Fibroblast of skin of left biceps (primary cell): ENCODE measurements around the gene RREB1.

Source experiments
- DNase-seq, 2 experiments: peaks; one replicate each; pipeline ENCODE4 v3.0.0-alpha.2; 2013; ENCODE audit warnings: low read depth in 2 of 2

RREB1 gene

DNA sequence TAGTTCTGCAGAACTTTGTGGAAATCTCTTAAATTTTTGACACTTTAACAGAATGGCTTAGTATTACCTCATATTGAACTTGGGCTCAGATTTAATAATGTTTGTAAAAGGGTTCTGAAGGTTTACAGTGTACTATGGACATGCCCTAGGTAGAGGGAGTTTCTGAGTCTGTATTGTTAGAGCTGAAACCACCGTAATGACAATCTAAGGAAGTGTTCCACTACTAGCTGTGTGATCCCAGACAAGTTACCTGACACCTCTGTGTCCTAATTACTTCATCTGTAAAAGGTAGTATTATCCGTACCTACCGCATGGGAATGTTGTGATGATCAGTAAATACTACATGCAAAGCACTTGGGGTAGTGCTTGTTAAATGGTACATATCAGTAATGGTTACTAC lies 86.9 kb downstream of the RREB1 start:
- DNase-seq = no peak

DNA sequence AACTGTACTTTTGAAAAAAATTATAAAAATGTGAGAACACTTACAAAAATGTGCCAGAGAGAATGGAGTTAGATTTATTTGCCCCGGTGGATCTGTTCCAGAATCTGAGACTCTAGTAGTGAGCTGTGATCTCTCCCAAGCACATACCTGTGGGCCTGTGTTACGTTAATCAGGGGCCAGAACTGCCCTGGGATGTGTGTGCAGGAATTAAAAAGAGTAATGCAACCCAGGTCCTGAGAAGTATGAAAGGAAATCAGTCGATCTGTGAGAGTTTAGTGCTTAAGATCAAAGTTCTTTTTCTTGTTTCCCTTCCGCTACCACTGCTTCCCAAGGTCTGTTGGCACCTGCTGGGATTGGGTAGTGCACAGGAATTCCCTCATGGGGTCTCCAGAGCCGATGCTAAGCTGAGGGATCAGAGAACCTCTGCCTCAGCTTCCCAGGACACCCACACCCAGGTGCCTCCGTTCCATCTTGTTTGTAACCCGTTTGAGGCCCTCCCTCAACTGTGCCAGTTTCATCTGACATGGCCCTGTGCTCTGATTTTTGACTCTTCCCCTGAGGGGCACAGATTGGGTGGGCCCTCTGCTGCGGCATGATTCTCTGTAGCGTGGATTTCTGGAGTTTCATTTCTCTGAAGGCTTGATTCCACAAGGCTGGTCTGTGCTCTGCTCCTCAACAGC lies 87.7 kb downstream of the RREB1 start:
- peak in 1 of 2 experiments; percentile 10 for DNase-seq

DNA sequence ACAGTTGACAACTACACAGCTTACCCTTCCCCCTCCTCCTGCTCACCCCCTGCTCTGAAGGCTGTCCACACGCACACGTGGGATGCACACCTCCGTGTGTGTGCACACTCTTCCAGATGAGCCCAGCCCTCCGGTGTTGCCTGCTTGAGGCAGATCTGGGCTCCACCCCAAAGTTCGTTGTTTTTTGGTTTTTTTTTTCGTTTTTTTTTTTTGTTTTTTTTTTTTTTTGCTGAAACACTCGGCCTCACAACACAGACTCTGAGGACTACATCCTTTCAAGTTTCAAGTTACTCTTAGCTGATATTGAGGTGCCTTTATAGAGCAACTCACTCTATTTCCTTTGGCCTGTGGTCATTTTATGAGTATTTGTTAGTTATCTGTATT lies 88.2 kb downstream of the RREB1 start:
- no peak for DNase-seq

DNA sequence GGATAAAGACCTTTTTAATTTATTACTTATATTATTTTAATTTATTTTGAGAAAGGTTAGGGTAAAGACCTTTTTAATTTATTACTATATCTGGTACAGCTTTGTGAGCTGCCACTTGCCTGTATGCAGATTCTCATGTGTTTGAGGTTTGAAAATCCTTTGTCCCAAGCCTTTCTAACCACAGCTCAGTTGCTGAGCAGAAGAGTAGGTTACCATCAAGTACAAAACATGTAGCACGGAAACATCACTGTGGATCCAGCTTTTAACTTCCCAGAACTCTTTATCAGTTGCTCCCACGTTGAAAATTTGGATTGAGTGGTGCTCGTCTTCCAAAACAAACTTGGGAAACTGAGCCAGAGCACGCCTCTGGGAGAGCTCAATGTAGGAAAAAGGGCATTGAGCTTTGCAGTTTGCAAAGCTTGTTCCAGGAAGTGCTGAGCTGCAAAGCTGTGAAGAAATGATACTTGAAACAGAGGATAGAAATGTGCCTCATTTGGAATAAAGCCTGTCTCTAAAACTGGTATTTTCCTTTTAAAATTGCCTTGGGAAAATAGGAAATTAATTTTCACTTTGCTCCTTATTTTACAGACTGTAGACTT lies 89.0 kb downstream of the RREB1 start:
- no peak for DNase-seq

DNA sequence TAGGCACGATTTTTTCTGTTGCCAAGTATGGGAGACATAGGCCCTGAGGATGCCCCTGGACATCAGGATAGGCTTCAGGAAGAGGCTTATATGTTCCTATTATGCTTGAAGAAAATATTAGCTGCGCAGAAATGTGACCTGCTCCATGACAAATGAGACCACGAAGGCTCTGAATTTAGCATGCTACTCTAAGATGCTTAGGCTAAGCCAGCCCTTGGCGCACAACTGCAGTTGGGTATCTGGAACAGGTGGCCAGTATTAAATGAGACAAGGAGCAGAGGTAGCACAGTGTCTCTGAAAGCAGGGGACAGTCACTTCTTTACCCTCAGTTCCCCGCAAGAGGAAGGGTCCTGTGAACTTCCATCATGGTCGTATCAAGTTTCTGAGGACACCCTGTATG lies 90.0 kb downstream of the RREB1 start:
- DNase-seq = no peak

DNA sequence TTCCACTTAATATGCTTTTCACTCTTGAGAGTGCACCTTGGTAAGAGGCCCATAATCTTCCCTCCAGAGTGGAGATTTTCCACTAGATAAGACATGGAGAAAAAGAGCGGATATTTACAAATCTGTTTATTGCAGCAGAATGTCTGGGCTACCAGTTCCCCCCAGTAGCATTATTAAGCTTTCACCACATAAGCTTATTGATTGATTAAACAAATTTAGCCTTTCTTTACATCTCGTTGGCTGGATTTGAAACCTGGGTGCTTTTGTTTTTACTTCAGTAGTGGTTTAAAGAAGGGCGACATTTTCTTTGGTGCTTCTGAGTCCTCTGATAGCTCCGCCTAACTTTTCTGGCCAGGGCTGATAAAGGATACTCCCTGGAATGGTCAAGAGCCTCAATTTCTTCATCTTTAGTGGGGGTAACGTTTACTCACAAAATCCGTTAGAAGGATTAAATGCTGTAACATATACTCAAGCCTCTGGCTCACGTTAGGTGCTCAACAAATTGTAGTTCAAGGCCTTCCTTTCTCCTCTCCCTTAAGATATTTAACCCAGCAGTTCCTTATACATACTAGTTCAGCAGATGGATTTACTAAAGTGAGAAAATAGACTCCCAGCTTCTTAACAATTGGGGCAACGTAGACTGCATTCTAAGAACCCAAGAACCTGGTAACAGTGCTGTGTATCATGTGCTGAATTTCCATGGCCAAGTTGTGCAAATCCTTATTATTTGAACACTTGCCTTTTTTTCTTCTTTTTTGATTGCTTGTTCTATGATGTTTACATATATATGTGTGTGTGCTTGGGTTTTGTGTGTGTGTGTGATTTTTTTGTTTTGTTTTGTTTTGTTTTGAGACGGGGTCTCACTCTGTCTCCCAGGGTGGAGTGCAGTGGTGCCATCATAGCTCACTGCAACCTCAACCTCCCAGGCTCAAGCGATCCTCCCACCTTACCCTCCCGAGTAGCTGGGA lies 91.4 kb downstream of the RREB1 start:
- no peak for DNase-seq

DNA sequence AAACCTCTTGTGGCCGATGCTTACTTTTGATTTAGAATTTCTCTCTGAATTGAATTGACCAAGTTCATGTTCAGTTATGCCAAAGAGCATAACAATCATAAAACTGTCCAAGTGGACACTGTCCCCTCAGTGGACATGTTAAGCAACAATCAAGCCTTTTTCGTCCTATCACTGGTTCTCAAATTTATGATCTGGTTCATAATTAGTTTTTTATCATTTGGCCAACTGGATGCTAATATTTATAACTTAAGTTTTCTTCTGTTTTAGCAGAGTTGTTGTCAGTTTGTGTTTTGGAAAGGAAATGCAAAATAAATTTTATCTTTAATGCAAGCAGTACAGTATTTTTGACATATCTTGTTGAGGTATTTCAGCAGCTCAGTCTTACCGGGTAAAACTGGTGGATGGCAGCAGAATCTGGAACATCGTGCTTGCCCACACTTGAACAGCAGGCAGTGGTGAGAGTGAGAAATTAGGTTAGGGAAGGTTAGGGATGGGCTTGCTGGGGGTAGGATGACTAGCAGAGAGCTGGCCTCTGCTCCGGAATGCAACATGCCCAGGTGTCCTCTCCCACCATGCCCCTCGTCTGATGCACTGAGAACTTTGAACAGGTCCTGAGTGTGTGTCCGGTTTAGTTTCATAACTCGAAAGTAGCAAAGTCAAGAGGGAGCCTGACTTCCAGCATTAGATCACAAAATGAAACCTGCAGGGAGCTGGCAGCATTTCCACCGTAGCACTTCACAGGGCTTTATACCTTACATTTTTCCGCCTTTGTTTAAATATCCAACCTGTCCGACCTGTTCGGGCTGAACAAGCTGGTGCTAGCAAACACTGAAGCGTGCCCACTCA lies 93.1 kb downstream of the RREB1 start:
- no peak for DNase-seq

DNA sequence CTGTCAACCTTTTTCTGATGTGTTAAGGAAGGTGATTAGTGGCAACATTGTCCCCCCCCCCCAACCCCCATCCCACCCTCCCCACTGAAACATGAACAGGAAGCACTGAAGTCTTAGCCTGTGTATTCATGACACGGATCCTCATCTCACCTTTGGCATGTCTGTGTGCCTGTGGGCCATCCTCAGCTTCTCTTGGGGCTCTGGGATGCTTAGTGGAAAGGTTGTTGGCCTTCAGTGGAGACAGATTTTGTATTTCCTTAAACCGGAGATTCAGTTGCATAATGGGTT lies 93.6 kb downstream of the RREB1 start:
- DNase-seq = no peak

DNA sequence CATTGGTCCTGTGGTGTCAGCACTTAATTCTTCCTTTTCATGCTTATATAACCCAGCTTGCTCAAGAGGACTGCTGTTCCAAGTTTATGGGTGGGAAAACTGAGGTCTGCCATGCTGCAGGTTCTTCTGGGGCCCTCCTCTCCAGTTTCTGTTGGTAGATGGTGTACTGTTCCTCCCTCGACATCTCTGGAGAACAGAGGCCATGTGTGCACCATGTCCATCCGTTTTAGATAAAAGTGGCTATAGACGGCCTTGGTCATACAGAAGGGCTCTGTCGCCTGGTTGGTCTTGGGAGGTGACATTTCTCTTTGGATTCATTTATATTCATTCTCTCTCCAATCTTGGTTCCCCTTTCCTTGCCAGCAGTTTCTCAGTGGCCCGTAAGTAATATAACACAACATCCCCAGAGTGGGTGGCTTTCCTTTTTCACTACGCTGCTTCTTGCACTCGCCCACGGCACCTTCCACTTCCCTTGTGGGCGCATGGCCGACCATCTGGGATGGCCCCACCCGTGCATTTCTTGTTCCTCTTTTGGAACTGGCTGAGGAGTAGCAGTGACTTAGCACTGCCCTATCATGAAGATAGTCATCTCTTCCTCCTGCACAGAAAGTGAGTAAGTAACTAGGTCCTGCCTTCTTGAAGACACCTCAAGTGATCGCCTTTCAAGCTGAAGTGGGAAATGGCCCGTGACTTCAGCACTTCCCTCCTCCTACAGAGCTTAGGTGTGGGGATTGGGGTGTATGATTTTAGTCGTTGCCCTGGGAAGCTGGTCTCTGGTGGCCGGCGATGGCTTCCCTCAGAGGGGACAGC lies 94.2 kb downstream of the RREB1 start:
- no peak for DNase-seq

DNA sequence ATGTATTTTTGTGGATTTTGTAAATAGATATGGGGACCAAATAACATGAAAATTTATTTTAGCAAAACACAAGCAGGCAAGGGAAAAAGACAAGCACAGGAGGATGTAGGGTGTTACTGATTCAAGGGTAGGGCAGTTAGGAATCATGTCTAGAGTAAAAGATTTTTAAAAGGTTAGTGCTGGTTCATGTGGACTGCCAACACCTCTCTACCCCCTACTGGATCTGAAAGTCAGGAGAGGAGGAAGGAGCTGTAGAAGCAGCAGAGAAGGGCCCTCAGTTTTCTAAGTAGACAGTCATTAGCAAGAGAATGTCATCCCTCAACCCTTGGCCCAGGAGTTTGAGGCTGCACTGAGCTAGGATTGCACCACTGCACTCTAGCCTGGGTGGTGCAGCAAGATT lies 95.2 kb downstream of the RREB1 start:
- no peak for DNase-seq

DNA sequence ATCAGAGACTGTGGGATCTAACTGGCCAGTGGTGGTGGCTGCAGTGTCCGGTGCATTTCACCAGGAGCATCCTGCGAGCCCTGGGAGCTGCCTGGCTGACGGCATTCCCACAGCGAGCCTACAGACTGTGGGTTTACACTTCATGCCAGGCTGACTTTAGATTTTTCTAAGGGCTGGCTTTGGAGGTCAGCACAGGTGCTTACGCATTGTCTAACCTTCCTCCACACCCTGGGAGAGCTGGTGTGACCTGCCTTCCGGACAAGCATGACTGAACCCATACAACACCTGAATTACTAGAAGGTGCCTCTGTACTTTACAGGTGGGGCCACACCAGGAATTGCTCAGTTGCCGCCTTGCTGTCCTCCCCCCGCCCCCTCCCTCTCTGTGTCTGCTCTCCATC lies 96.2 kb downstream of the RREB1 start:
- DNase-seq = no peak

DNA sequence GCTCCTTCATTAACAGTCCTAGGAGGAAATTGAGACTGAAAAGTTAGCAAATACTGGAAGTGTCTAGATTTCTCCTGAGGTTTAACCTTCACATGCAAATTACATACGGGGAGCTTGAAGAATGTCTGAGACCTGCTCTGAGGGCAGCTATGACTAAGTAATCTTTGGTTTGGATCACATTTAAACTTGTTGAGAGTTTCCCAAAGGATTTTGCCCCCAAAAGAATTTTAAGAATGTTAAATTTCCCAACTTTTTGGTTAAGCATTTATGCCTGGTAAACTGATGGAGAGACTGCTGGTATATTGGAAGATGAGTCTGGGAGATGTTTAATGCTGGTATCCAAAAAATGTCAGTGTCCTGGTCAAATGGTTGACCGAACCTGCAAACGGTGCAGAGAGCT lies 97.0 kb downstream of the RREB1 start:
- DNase-seq = peak; percentile 30 to 32

DNA sequence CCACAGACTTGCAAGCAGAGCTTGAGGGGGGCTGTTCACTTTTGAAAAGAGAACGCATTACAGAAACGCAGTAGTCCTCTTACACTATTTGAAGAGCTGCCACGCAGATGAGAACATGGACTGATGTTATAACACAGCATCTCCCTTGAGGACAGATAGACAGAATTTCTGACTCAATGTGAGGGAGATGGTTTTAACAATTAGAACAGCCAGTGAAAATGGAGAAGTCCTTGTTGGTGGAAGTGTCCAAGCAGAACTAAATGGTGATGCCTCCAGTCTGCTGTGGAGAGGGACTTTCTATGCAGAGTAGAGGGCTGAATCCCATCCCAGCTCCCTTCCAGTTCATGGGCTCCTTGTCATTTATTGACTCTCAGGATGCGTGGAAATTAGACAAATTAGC lies 100.0 kb downstream of the RREB1 start:
- DNase-seq = no peak

DNA sequence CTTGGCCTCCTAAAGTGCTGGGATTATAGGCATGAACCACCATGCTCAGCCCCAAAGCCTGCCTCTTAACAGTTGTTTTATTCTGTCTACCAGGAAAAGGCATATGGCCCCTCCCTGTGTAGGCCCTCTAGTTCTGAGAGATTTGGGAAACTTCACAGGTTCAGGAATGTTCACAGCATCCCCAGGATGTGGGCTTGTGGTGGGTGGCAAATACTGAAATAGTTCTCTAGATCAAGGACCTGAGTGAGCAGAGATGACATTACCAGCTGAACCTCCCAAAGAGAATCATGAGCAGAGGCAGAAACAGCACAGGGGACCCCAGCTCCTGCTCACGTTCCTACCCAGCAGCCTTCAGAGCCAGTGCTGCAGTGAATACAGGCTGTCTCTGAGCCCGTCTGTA lies 105.7 kb downstream of the RREB1 start:
- DNase-seq = no peak

DNA sequence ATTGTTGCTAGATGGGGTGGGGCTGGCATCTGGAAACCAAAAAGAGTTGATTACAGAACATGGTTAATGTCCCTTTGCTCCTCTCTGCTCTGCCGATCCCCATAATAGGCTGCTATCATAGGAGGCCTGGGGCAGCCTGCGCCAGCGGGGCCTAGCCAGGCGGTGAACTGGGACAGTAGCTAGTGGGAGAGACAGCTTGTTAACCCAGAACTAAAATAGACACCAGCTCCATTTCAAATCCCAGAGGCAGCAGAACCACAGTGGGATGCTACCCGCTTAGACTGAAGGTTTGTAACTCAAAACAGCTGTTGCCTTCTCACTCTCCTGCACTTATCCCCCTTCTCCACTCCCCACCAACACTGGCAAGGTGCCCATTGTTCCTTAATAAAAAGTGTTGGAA lies 106.7 kb downstream of the RREB1 start:
- peak in 1 of 2 experiments; percentile 13 for DNase-seq

DNA sequence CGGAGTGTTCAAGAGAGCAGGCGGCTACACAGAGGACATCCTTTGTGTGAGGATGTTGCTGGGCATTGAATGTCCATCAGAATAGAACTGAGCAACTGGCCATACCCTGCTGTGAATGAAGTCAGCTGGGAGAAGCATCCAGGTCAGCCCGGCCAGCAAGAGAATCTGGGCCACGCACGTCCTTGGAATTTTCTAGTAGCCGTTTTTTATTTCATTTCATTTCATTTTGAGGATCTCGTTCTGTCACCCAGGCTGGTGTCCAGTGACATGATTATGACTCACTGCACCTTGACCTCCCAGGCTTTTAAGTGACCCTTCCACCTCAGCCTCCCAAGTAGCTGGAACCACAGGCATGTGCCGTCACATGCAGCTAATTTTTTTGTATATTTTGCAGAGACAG lies 107.4 kb downstream of the RREB1 start:
- DNase-seq = no peak

DNA sequence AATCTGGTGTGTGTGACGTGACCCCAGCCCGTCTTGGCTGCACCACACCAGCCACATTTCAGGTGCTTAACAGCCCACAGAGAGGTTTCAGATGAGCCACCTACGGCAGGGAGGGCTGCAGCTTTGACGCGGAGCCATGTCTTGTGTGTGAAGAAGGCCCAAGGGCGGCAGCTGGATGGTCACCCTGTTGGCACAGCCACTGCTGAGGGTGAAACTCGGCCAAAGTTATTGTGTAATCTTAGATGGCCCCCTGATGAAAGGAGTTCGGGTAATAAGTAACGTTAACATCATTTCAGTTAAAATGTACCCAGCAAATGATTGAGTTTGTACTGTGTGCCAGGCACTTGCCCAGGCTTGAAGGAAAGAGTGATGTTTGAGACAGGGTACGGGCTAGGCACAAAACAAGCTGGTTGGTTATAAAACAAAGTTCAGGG lies 108.1 kb downstream of the RREB1 start:
- no peak for DNase-seq

DNA sequence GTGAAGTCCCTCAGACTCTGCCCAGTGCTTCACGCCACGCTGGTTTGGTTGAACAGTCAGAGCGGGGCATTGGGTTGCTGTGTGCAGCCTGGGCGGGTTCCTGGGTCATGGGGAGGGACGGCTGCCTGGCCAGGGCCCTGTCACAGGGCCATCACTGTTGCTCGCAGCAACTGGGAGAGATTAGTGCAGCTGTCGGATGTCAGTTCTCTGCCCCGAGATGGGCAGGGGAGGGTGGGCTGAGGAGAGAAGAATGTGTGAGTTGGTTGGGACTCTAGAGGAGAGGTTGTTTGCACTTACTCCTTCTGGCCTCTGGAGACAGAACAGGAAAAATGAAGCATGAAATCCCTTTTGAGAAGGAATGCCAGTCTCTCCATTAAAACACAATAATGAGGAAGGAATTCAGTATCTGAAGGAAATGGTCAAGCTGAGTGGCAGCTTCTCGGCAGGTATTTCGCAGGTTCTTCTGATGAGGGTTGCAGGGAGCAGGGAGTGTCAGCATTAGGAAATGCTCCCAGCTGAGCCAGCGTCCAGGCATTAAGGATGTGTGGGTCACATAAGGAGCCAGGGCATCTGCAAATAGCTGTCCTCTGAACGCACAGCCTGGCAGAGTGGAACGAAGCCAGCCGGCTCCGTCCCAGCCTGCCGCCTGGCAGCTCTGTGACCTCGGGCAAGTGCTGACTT lies 109.3 kb downstream of the RREB1 start:
- DNase-seq = no peak

DNA sequence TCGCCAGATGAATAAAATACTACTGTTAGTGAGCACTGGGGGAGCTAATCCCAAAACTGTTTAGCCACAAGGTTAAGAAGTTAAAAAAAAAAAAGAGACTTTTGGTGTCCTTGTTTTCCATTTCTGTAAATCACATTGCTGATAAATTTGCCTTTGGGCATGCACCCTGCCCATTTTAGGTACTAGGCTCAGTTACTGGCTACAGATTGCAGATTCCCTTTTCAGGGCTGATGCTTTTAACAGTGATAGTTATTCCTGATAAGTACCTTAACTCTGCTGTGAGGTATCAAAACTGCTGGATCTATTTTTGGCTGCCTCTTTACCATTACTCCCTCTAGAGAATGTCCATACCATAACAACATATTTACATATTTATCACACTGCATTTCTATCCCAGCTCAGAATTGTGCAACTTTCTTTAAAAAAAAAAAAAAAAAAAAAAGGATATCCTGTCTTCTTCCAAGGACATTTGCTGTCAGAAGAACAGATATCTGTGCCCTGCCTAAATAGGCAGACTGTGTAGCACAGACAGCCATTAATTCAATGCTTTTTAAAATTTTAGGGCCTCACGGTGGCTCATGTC lies 110.7 kb downstream of the RREB1 start:
- DNase-seq = no peak

DNA sequence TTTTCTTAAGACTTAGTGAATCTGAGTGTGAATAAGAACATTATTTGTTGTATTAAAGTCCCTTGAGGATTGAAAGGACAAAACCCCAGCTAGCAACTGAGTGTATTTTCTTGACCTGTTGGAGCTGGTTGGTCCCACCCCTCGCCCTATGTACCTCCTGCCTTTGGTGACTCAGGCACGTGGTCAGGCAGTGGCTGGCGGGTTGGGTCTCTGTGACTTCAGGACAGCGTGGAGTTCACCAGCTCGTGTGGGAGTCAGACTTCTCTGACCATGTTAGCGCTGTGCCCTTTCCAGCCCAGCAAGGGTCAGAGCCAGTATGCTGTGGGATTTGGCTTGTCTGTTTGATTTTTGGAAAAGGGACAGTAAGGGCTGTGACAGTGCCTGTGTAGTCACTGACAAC lies 111.5 kb downstream of the RREB1 start:
- no peak for DNase-seq
